OCI-LY1 (cell line): ENCODE measurements around the gene ASPDH.

Experiments used
- EZH2 ChIP-seq: fragments of 200-600 bp; sonication (generic), shearing (Covaris generic); IDR thresholded peaks from 2 replicates; pipeline ENCODE4 v1.8.0; 2017; ENCODE audit warnings: borderline replicate concordance, mixed run types, mild to moderate bottlenecking, antibody characterized with exemption, low read length, moderate library complexity, mixed read lengths
- TF ChIP-seq, protein P1 (sequence below): fragments of 200-600 bp; sonication (generic), shearing (Covaris generic); IDR thresholded peaks from 2 replicates; pipeline ENCODE4 v1.5.1; 2017; ENCODE audit warnings: mild to moderate bottlenecking, antibody characterized with exemption, low read length, moderate library complexity, mixed read lengths

DNA sequence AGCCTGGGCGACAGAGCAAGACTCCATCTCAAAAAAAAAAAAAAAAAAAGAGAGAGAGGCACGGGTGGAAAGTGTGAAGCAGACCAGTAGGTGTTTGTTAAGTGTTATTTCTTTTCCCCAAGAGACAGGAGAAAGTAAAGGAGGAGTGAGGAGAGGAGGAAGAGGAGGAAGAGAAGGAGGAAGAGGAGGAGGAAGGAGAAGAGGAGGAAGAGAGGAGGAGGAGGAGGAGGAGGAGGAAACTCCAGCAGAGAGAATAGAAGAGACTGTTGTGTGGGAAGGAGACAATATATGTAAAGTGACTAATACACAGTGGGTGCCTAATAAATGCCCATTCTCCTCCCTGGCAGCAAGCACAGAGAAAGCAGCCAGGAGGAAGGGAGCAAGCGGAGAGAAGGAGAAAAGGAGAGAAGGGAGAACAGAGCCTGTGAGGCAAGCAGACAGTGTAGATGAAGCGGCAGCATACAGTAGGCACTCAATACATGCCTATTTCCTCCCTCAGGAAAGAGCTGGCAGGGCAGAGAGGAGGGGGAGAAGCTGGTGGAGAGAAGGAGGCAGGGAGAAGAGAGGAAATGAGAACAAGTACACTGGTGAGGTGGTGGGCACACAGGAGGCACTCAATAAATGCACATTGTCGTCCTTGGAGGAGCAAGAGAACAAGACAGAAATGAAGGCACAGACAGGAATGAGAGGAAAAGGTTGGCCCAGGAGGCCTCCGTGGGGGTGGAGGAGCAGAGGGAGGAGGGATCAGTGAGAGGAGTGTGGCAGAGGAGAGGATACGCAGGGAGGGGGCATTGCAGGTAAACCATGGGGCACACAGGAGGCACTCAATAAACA, 19.3 kb downstream of the ASPDH start:
- TF ChIP-seq, protein P1, sequence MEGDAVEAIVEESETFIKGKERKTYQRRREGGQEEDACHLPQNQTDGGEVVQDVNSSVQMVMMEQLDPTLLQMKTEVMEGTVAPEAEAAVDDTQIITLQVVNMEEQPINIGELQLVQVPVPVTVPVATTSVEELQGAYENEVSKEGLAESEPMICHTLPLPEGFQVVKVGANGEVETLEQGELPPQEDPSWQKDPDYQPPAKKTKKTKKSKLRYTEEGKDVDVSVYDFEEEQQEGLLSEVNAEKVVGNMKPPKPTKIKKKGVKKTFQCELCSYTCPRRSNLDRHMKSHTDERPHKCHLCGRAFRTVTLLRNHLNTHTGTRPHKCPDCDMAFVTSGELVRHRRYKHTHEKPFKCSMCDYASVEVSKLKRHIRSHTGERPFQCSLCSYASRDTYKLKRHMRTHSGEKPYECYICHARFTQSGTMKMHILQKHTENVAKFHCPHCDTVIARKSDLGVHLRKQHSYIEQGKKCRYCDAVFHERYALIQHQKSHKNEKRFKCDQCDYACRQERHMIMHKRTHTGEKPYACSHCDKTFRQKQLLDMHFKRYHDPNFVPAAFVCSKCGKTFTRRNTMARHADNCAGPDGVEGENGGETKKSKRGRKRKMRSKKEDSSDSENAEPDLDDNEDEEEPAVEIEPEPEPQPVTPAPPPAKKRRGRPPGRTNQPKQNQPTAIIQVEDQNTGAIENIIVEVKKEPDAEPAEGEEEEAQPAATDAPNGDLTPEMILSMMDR = no peak
- no peak for TF ChIP-seq EZH2
